ENCODE measurements around the gene MED7.

- no peak for TF ChIP-seq CTCF (IDR thresholded peaks at IDR 0.05)
- no peak for TF ChIP-seq POLR2A (IDR thresholded peaks at IDR 0.05)
Measured at GRCh38 chr5:157168286-157168685, 25.6 kb upstream of the MED7 start.
